Activated naive CD8-positive, alpha-beta T cell (primary cell): ENCODE results near the gene HSPBAP1.

Experiments
- H3K27ac Mint-ChIP-seq: one replicate; pipeline ENCODE4 v1.8.0; 2021; ENCODE audit warnings: mixed read lengths
- H3K27me3 Mint-ChIP-seq: one replicate; pipeline ENCODE4 v1.8.0; 2021; ENCODE audit warnings: mixed read lengths
- H3K36me3 Mint-ChIP-seq: one replicate; pipeline ENCODE4 v1.8.0; 2021; ENCODE audit warnings: mixed read lengths
- H3K4me1 Mint-ChIP-seq: one replicate; pipeline ENCODE4 v1.8.0; 2021; ENCODE audit warnings: low read depth, mixed read lengths
- H3K4me3 Mint-ChIP-seq: one replicate; pipeline ENCODE4 v1.8.0; 2021; ENCODE audit warnings: mild to moderate bottlenecking, mixed read lengths
- H3K9me3 Mint-ChIP-seq: one replicate; pipeline ENCODE4 v1.8.0; 2021; ENCODE audit warnings: low read depth, mixed read lengths

Gene HSPBAP1

GRCh38 chr3:122695927-122696561, 97.6 kb downstream of the HSPBAP1 start:
- no peak overlapping the region for H3K27ac Mint-ChIP-seq
- H3K4me1 Mint-ChIP-seq = peaks cover 8% of the 10 kb centered on the region
- no peaks in the 10 kb centered on the region for H3K27me3 Mint-ChIP-seq
- H3K4me3 Mint-ChIP-seq = no peak overlapping the region
- H3K9me3 Mint-ChIP-seq = no peaks in the 10 kb centered on the region
- H3K36me3 Mint-ChIP-seq = peaks cover 22% of the 10 kb centered on the region

GRCh38 chr3:122694966-122695365, 98.7 kb downstream of the HSPBAP1 start:
- H3K4me3 Mint-ChIP-seq = no peak overlapping the region
- H3K9me3 Mint-ChIP-seq = no peaks in the 10 kb centered on the region
- peaks cover 8% of the 10 kb centered on the region for H3K4me1 Mint-ChIP-seq
- peaks cover 23% of the 10 kb centered on the region for H3K36me3 Mint-ChIP-seq
- H3K27me3 Mint-ChIP-seq = no peaks in the 10 kb centered on the region
- no peak overlapping the region for H3K27ac Mint-ChIP-seq

GRCh38 chr3:122692674-122693073, 101.0 kb downstream of the HSPBAP1 start:
- H3K27ac Mint-ChIP-seq = no peak overlapping the region
- peaks cover 28% of the 10 kb centered on the region for H3K36me3 Mint-ChIP-seq
- H3K9me3 Mint-ChIP-seq = no peaks in the 10 kb centered on the region
- H3K4me1 Mint-ChIP-seq = peaks cover 3% of the 10 kb centered on the region
- no peaks in the 10 kb centered on the region for H3K27me3 Mint-ChIP-seq
- no peak overlapping the region for H3K4me3 Mint-ChIP-seq

- Mint-ChIP-seq H3K36me3 (peaks cover 24% of the 10 kb centered on the region), H3K4me1 (peaks cover 9% of the 10 kb centered on the region), H3K27me3 (no peaks in the 10 kb centered on the region), H3K9me3 (no peaks in the 10 kb centered on the region), H3K4me3 (no peak overlapping the region), H3K27ac (no peak overlapping the region)
Measured at GRCh38 chr3:122691195-122691594, 102.4 kb downstream of the HSPBAP1 start.

- Mint-ChIP-seq H3K36me3 (peaks cover 23% of the 10 kb centered on the region), H3K4me3 (no peak overlapping the region), H3K27ac (no peak overlapping the region)
Measured at GRCh38 chr3:122690096-122690495, 103.5 kb downstream of the HSPBAP1 start.

More at GRCh38 chr3:122690096-122690495, 103.5 kb downstream of the HSPBAP1 start:
- Mint-ChIP-seq H3K9me3 (no peaks in the 10 kb centered on the region), H3K4me1 (peaks cover 10% of the 10 kb centered on the region), H3K27me3 (no peaks in the 10 kb centered on the region)
